OCI-LY3 (cell line): ENCODE data around the gene PRM3.
A peak's percentile ranks its signal among the peaks of the same experiment; 100 is the strongest.

Source experiments
- H2AFZ ChIP-seq: fragments of 200-600, 300-600 bp; shearing (Covaris generic); 2 replicates; pipeline ENCODE4 v1.6.0; 2014; ENCODE audit warnings: antibody characterized with exemption, low read depth, low read length
- H3K27ac ChIP-seq: fragments of 200-600, 300-600 bp; sonication (generic); 2 replicates; pipeline ENCODE4 v1.5.1; 2014; ENCODE audit warnings: mild to moderate bottlenecking, low read length, moderate library complexity, mixed read lengths
- H3K27me3 ChIP-seq: fragments of 200-600, 300-600 bp; sonication (generic); 2 replicates; pipeline ENCODE4 v1.6.1; 2014; ENCODE audit warnings: low read depth, low read length, mixed read lengths
- H3K36me3 ChIP-seq: fragments of 200-600, 300-600 bp; sonication (generic); replicated peaks from 2 replicates; pipeline ENCODE3; 2014; ENCODE audit warnings: low read depth, low read length, mixed read lengths
- H3K4me1 ChIP-seq: fragments of 300-600, 200-600 bp; sonication (generic); 2 replicates; pipeline ENCODE4 v1.6.1; 2014; ENCODE audit warnings: low read length, mixed read lengths
- H3K4me2 ChIP-seq: fragments of 200-600, 300-600 bp; sonication (generic); 2 replicates; pipeline ENCODE4 v1.6.1; 2014; ENCODE audit warnings: low read length, mixed read lengths
- H3K4me3 ChIP-seq: fragments of 300-600, 200-600 bp; sonication (generic); 2 replicates; pipeline ENCODE4 v1.5.1; 2014; ENCODE audit warnings: antibody characterized with exemption, mild to moderate bottlenecking, low read length, moderate library complexity
- H3K79me2 ChIP-seq: fragments of 300-600, 200-600 bp; shearing (Covaris generic); 2 replicates; pipeline ENCODE4 v1.6.1; 2014; ENCODE audit warnings: mild to moderate bottlenecking, low read length, mixed read lengths
- H3K9ac ChIP-seq: fragments of 300-600, 200-600 bp; shearing (Covaris generic); 2 replicates; pipeline ENCODE4 v1.6.0; 2014; ENCODE audit warnings: mild to moderate bottlenecking, low read length, moderate library complexity
- H3K9me3 ChIP-seq: fragments of 200-600, 300-600 bp; shearing (Covaris generic); 2 replicates; pipeline ENCODE4 v1.6.1; 2014; ENCODE audit warnings: low read length, mixed read lengths; ENCODE audit not compliant: insufficient read depth
- H4K20me1 ChIP-seq: fragments of 200-600, 300-600 bp; sonication (generic); 2 replicates; pipeline ENCODE4 v1.6.1; 2016; ENCODE audit warnings: low read length, mixed read lengths; ENCODE audit not compliant: insufficient read depth
- EZH2phosphoT487 ChIP-seq: fragments of 200-600 bp; shearing (Covaris generic); IDR thresholded peaks from 2 replicates; pipeline ENCODE4 v1.6.1; 2018; ENCODE audit warnings: antibody characterized with exemption, mixed run types, low read depth
- TF ChIP-seq, protein P1 (sequence below): fragments of 200-600, 300-600 bp; sonication (generic); IDR thresholded peaks from 2 replicates; pipeline ENCODE4 v1.5.1; 2014; ENCODE audit warnings: antibody characterized with exemption, low read length, low read depth

PRM3 gene

DNA sequence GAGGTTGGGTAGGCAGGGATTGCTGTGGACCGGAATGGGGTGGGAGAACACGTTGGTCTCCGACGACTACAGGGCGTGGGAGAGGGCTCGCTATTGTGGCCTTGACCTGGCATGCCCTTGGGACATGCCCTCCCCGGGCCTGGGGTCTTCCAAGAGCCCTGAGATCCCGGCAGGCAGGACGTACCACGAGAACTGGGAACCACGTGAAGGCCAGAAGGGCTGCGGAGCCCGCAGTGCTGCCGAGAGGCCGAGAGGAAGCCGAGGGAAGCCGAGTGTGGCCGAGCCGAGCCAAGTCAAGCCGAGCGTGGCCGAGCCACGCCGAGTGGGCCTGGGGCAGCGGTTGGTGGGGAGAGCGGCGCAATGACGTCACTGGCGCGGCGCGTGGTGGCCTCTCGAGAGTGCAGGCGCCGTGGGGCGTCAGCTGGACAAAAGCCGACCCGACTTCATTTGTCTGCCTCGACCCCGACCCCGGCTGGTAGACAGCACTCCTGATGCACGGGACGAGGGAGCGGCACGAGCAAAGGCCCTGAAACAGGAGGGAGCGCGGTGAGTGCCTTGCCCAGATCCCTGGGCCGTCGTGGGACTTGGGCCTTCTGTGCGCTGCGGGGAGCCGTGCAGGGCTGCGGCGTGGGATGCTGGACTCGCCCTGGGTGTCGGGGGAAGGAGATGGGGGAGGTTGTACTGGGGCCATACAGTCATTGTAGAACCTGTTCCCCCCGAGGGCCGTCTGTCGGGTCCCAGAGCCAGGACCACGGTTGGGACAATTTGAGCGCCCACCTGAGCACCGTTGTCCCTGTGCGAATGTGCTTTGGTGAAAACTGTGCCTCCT is 24.0 kb downstream of the PRM3 start:
- peaks cover 32% of the 10 kb centered on the region for H4K20me1 ChIP-seq
- H3K27me3 ChIP-seq: no peaks in the 10 kb centered on the region
- no peak overlapping the region for H2AFZ ChIP-seq
- H3K36me3 ChIP-seq: peaks cover 30% of the 10 kb centered on the region
- no peak overlapping the region for H3K4me2 ChIP-seq
- no peaks in the 10 kb centered on the region for H3K9me3 ChIP-seq
- H3K79me2 ChIP-seq: peaks cover 13% of the 10 kb centered on the region
- no peak overlapping the region for H3K27ac ChIP-seq
- H3K4me3 ChIP-seq: no peak overlapping the region
- peaks cover 45% of the 10 kb centered on the region for H3K4me1 ChIP-seq
- H3K9ac ChIP-seq: no peak overlapping the region
- TF ChIP-seq, protein P1, sequence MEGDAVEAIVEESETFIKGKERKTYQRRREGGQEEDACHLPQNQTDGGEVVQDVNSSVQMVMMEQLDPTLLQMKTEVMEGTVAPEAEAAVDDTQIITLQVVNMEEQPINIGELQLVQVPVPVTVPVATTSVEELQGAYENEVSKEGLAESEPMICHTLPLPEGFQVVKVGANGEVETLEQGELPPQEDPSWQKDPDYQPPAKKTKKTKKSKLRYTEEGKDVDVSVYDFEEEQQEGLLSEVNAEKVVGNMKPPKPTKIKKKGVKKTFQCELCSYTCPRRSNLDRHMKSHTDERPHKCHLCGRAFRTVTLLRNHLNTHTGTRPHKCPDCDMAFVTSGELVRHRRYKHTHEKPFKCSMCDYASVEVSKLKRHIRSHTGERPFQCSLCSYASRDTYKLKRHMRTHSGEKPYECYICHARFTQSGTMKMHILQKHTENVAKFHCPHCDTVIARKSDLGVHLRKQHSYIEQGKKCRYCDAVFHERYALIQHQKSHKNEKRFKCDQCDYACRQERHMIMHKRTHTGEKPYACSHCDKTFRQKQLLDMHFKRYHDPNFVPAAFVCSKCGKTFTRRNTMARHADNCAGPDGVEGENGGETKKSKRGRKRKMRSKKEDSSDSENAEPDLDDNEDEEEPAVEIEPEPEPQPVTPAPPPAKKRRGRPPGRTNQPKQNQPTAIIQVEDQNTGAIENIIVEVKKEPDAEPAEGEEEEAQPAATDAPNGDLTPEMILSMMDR: no peak
- TF ChIP-seq EZH2phosphoT487: no peak

DNA sequence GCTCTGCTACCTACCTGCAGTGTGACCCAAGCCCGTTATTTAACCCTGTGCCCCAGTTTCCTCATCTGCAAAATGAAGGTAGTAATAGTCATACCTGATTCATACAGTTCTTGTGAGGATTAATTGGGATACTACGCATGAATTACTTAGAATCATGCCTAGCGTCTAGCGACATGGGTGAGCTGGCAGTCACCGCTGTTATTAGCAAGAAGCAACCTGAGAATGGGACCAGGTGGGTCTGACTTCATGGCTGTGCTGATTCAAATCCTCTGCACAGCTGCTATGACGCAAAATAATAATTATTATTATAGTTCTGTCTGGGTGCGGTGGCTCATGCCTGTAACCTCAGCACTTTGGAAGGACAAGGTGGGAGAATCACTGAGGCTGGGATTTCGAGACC is 25.3 kb downstream of the PRM3 start:
- H3K27ac ChIP-seq: no peak overlapping the region
- no peak overlapping the region for H3K4me3 ChIP-seq
- no peak for TF ChIP-seq EZH2phosphoT487
- TF ChIP-seq, protein P1: no peak
- peaks cover 17% of the 10 kb centered on the region for H3K36me3 ChIP-seq
- peaks cover under 1% of the 10 kb centered on the region for H3K79me2 ChIP-seq
- H3K9ac ChIP-seq: no peak overlapping the region
- peaks cover 43% of the 10 kb centered on the region for H3K4me1 ChIP-seq
- H2AFZ ChIP-seq: no peak overlapping the region
- H4K20me1 ChIP-seq: peaks cover 20% of the 10 kb centered on the region
- no peak overlapping the region for H3K4me2 ChIP-seq
- no peaks in the 10 kb centered on the region for H3K27me3 ChIP-seq
- no peaks in the 10 kb centered on the region for H3K9me3 ChIP-seq

DNA sequence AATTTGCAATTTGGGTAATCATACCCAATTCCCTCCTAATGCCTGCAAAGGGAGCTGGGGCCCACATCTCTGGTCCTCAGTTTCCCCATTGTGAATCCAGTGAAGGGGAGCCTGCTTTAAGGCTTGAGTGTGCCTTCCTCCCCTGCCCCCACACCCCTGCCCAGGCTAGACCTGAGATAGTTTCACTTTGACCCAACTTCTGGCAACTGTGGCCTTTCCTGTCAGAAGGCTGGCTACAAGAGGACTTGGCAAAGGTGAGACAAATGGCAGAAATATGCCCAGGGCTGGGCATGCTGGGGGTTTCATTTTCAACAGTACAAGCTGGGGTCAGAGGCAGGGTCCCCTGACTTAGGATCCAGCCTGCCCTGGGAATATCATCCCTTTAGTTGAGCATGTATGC is 27.4 kb downstream of the PRM3 start:
- TF ChIP-seq, protein P1: no peak
- no peak for TF ChIP-seq EZH2phosphoT487
- Histone ChIP-seq H3K27me3 (no peaks in the 10 kb centered on the region), H3K4me1 (peaks cover 45% of the 10 kb centered on the region), H3K9ac (no peak overlapping the region), H3K27ac (no peak overlapping the region), H3K9me3 (no peaks in the 10 kb centered on the region), H3K4me2 (peak overlapping the region; percentile 51), H3K79me2 (no peaks in the 10 kb centered on the region), H2AFZ (no peak overlapping the region), H3K36me3 (no peaks in the 10 kb centered on the region), H4K20me1 (no peaks in the 10 kb centered on the region), H3K4me3 (no peak overlapping the region)

DNA sequence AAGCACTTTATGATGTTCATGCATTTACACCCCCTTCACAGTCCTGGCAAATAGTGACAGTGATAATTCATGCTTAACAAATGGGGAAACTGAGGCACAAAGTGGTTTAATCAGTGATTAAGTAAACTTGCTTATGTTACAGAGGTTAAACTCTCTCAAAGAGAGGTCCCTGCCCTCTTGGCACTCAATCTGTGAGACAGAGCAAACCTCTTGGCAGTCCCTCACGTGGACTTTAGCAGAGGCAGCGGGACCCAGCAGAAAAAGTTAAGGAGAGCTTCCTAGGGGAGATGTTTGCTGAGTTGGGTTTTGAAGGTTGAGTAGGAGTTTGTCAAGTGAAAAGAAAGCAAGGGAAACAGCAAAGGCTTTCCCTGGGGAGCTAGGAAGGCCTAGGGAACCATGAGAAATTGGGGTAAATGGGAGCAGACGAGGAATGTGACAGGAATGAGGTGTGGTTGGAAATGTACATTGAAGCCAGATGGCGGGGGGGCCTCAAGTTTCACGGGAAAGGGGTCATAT is 28.1 kb downstream of the PRM3 start:
- Histone ChIP-seq H3K4me1 (peaks cover 45% of the 10 kb centered on the region), H3K9me3 (no peaks in the 10 kb centered on the region)

More for the DNA sequence above, 28.1 kb downstream of the PRM3 start:
- no peaks in the 10 kb centered on the region for H3K27me3 ChIP-seq
- no peak overlapping the region for H3K4me2 ChIP-seq
- H3K36me3 ChIP-seq: no peaks in the 10 kb centered on the region
- H3K79me2 ChIP-seq: no peaks in the 10 kb centered on the region
- TF ChIP-seq EZH2phosphoT487: no peak
- TF ChIP-seq, protein P1: no peak
- no peak overlapping the region for H3K4me3 ChIP-seq
- H3K9ac ChIP-seq: no peak overlapping the region
- no peak overlapping the region for H2AFZ ChIP-seq
- no peak overlapping the region for H3K27ac ChIP-seq
- H4K20me1 ChIP-seq: no peaks in the 10 kb centered on the region
